NCI-H2107 treated with DMSO at 0.1 percent for 48 hours (cell line): Measurements from ENCODE around the gene CHCHD3.

Experiments used
- DNase-seq: peaks from one replicate; lab custom pipeline; 2025; ENCODE audit not compliant: unreplicated experiment; lab: John Stamatoyannopoulos, UW

Gene CHCHD3

GRCh38 chr7:132869166-132869861 is 212.6 kb downstream of the CHCHD3 start:
- no peak for DNase-seq

DNA sequence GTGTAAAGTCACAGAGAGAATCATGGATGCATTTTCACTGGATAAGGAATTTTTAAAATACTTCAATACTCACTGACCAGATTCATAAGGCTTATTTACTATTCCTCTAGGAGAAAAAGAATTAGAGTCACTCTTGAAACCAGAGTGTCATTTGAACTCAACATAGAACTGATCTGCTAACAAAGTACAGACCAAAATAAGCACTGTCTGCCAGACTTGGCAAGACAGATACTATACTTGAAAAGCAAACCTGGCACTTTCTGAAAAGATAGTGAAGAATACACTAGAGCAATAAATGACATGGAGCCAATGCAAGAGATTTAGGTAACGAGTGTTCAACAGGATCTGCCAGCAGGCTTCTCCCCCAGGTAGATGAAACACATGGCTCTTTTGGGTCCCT is 215.3 kb downstream of the CHCHD3 start:
- DNase-seq, result no peak

DNA sequence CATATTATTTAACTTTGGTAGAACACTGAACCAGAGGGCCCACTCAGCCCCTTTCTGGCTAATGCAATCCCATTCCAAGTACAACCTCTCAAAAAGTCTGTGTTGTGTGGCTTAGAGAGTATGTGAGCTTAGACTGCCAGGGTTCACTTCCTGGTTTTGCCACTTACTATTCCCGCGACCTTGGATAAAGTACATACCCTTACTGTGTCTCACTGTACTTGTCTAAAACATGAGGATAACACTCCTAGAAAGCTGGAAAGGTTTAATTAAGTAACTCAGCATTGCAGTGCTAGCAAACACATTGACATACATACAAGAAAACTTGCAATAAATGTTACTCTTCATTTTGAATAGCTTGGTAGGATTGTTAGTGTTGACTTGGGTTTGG is 215.8 kb downstream of the CHCHD3 start:
- no peak for DNase-seq

DNA sequence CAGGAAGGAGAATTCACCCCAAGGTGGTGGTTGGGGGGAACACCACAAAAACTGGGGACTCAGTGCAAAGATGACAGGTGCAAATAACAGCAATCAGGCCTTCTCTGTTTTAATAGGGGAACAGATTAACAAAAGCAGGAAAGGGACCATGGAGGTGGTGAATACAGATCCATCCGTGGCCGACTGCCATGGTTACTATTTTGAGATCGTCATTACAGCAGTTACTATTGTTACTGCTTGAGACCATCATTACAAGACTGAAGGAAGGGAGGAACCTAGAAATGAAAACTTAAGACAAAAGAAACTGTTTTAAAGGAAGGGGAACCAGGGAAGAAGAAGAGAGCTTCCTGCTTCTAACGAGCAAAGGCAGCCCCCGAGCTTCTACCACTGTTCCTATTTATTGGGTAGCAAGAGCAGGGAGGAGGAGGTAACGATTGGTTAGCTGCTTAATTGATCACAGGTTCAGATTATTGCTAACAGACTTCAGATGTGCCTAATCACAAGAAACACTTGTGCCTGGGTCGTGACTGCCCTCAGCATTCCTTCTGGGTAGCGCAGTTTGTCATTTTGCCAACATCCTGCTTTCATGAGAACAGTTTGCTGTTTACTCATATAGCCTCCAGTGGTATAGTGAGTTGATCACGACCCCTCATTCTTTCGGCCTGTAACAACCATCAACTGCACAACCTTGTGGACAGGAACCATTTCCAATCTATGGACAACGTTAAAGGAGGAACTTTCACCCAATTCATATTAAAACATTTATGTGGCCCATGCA is 216.3 kb downstream of the CHCHD3 start:
- DNase-seq, result no peak

DNA sequence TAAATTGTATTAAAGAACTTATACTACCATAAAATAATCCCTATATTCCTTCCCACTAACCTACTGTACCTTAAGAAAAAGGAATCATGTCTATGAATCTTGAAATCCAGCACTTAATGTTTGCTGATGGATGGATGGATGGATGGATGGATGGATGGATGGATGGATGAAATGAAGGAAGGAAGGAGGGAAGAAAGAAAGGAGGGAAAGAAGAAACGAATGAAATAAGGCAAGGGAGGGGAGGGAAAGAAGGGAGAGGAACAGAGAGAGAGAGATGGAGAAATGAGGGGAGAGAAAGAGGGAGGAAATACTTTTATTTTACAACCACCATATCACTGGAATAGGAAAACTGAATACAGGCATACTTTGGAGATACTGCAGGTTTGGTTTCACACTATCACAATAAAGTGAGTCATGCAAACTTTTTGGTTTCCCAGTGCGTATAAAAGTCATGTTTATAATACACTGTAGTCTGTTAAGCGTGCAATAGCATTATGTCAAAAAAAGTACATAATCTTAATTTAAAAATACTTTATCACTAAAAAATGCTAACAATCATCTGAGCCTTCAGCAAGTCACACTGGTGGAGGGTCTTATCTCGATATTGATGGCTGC is 219.8 kb downstream of the CHCHD3 start:
- no peak for DNase-seq

GRCh38 chr7:132861424-132861823 is 220.5 kb downstream of the CHCHD3 start:
- DNase-seq, result no peak

- no peak for DNase-seq
Observed at GRCh38 chr7:132859199-132859598, 222.7 kb downstream of the CHCHD3 start.

DNA sequence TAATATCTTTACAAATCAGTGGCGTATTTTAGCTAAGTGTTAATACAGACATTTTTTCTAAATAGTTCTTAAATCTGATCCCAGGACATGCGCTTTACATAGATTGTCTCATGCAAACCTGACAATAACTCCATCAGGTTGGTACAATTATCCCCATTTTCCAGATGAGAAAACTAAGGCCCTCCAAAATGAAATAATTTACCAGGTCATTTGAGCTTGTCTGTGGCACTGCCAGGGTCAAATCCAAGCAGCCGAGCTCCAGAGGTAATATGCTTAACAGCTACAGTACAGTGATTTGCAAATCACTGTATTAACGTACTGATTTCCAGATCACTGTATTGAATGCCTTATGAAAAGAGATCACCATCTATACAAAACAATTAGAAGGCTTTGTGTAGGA is 223.1 kb downstream of the CHCHD3 start:
- DNase-seq, result no peak

- no peak for DNase-seq
Observed at GRCh38 chr7:132858251-132858650, 223.6 kb downstream of the CHCHD3 start.

DNA sequence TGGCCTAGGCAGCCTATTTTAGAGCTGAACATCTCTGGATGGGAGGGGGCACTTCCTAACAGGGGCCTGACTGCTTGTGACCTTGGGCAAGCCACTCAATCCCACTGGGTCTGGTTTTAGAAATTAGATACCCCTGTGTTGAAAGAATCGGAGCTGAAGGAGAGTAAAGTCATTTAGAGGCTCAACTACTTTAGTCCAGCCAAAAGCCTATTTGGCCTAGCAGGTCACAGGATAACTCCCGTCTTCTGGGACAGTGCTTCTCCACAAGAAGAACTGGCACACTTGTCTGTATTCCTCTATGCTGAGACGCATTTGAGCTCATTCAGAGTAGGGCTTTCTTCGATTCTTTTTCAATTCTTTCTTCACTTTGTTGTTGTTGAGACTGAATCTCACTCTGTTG is 224.2 kb downstream of the CHCHD3 start:
- DNase-seq, result no peak

DNA sequence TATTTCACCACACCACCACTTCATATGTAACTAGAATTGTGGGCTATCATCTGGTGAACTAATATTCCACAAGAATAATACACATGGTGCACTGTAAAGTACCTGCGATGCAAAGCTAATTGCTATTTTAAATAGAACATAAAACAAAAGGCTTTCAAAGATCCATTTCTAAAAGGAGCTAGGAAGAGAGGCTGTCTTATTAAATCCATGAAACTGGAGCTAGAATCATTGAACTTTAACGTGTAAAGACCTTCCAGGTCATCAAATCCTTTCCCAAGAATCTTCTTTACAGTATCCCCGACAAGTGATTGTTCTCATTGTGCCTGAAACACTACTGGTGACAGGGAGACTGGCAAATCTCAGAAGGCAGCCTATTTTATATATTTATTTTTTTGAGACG is 224.9 kb downstream of the CHCHD3 start:
- no peak for DNase-seq

GRCh38 chr7:132856416-132856815 is 225.5 kb downstream of the CHCHD3 start:
- no peak for DNase-seq

DNA sequence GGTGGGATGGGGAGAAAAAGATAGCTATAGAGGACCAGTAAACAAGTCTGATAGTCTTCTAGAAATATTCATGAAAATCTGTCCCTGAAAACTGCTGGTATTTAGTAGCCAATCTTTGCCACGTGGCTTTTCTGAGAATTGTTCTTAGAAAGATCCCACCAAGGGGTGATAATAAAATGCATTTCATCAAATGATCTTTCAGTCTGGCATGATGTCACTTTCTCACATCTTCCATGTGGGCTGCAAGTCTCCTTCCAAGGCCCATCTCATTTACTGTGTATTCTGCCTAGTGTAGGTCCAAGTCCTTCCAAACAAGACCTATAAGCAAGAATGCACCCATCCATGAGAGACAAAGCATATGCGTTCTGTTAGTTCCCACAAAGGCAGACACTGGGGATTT is 226.0 kb downstream of the CHCHD3 start:
- no peak for DNase-seq

DNA sequence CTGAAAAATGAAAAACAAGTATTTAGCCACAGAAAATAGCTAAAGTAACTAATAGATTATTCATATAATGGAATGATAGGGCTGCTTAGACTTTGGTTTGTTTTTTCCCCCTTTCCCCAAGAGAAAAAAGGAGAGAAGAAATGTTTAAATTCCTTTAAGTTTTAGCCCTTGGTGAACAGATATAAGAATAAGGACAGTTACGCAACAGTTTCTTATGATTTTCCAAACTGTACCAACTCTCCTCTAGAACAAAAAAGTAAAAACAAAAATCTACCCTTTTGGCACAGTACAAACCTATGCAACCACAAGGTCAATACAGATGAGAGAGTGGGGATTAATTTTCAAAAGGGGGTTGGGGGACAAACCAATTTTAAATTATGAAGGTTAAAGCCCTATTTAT is 227.7 kb downstream of the CHCHD3 start:
- DNase-seq, result no peak

DNA sequence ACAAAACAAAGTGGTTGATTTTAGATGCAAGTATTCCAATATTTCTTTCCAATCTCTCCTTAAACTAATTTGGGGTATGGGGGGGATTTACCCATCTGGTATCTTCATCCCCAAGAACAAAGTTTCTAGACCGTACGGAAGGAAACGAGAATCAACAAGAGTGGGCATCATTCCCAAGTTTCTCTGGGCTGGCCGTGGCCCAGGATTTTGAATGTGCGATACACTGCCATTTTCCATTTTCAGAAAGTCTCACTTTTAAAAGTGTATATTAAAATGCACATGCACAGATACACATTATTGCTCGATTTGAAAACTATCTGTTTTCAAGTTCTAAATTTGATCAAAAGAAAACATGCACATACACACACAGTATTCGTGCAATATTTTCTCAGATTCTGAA is 234.5 kb downstream of the CHCHD3 start:
- no peak for DNase-seq

GRCh38 chr7:132846086-132846485 is 235.8 kb downstream of the CHCHD3 start:
- DNase-seq, result no peak

GRCh38 chr7:132842478-132842877 is 239.4 kb downstream of the CHCHD3 start:
- no peak for DNase-seq

DNA sequence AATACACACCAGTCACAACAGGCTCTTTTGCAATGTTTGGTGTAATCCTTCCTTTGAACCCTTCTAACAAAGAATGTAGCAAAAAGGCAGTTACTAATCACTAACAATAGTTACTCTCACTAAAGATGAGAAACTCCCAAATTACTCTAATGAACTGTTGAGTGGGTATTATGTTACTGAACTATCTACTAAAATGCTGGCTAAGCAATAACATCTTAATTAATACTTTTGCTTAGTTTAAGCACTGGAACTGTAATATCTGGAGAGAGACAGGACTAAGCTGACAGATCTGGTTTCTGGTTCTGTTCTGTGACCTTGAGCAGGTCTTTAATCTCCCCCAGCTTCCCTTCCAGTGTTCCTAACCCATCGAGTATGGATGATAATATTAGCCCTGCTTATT is 241.7 kb downstream of the CHCHD3 start:
- DNase-seq, result no peak

GRCh38 chr7:132838313-132838712 is 243.6 kb downstream of the CHCHD3 start:
- DNase-seq, result no peak

- no peak for DNase-seq
Observed at GRCh38 chr7:132837529-132837928, 244.4 kb downstream of the CHCHD3 start.

GRCh38 chr7:132836746-132837145 is 245.1 kb downstream of the CHCHD3 start:
- DNase-seq, result no peak

DNA sequence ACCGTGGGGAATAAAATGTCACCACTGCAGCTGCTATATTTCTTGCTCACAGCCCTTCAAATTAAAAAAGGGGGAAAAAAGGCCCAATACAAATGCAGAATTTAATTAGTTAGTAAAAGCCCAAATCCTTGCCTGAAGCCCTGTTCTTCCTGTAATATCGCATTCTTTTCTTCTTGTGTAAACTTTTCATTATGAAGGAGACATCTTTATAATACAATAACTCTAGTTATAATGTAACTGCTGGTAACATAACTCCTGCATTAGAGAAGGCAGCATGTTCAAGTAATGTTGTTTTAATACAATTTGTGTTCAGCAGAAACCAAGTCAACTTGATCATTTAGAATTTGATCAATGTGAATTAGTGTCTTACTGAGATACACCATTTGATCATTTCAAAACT is 250.9 kb downstream of the CHCHD3 start:
- no peak for DNase-seq
